Activated CD4-positive, alpha-beta T cell treated with anti-CD3 and anti-CD28 coated beads, Interleukin-2, amount 10 ng/mL, durations not matched to agents 24 days and 14 days (primary cell): ENCODE data around the gene STMN3. TPM values are rescaled to one million over a fixed set of nuclear protein-coding genes. Genes with fewer than 3 reads are reported as not detected.
"Not testable (repeated sequence)": the region's sequence is repeated elsewhere in the genome, so short reads cannot be mapped to it uniquely, and the experiment has no call there.

Source experiments
- DNase-seq: peaks from one replicate; pipeline ENCODE4 v3.0.0; 2022
- H3K27ac Mint-ChIP-seq: one replicate; pipeline ENCODE4 v1.8.0; 2022; ENCODE audit warnings: mild to moderate bottlenecking, mixed read lengths
- H3K27me3 Mint-ChIP-seq: one replicate; pipeline ENCODE4 v1.8.0; 2022; ENCODE audit warnings: mixed read lengths
- H3K36me3 Mint-ChIP-seq: one replicate; pipeline ENCODE4 v1.8.0; 2022; ENCODE audit warnings: low read depth, mild to moderate bottlenecking, mixed read lengths
- H3K4me1 Mint-ChIP-seq: one replicate; pipeline ENCODE4 v1.8.0; 2021; ENCODE audit warnings: mixed read lengths
- H3K4me3 Mint-ChIP-seq: one replicate; pipeline ENCODE4 v1.8.0; 2022; ENCODE audit warnings: mild to moderate bottlenecking, moderate library complexity, mixed read lengths
- H3K9me3 Mint-ChIP-seq: one replicate; pipeline ENCODE4 v1.8.0; 2021; ENCODE audit warnings: mixed read lengths
- intact Hi-C: fragments of 100-400 bp; cut with micrococcal nuclease; formaldehyde crosslinking; loops from one replicate; pipeline ENCODE4 v1.15.1; 2023
- total RNA-seq: library from RNA; stranded (reverse); gene quantifications from 2 replicates; pipeline ENCODE4 v1.2.3, GENCODE V29; 2022

The STMN3 gene
- total RNA-seq, 1 donor from 2014 or later: 10.7 TPM

GRCh38 chr20:63619086-63619485, 34.1 kb downstream of the STMN3 start:
- H3K4me3 Mint-ChIP-seq: no peak overlapping the region
- no peaks in the 10 kb centered on the region for H3K27me3 Mint-ChIP-seq
- intact Hi-C loops: no loop called here
- no peaks in the 10 kb centered on the region for H3K9me3 Mint-ChIP-seq
- H3K4me1 Mint-ChIP-seq: peaks cover 10% of the 10 kb centered on the region
- no peak overlapping the region for H3K27ac Mint-ChIP-seq
- no peak for DNase-seq
- peaks cover 21% of the 10 kb centered on the region for H3K36me3 Mint-ChIP-seq

- H3K36me3 Mint-ChIP-seq: peaks cover 23% of the 10 kb centered on the region
Measured at GRCh38 chr20:63618291-63618980, 34.8 kb downstream of the STMN3 start.

GRCh38 chr20:63617876-63618265, 35.4 kb downstream of the STMN3 start:
- intact Hi-C loops: no loop called here
- Mint-ChIP-seq H3K4me1 (peaks cover 12% of the 10 kb centered on the region), H3K4me3 (no peak overlapping the region), H3K27me3 (no peaks in the 10 kb centered on the region), H3K36me3 (peaks cover 27% of the 10 kb centered on the region), H3K27ac (no peak overlapping the region), H3K9me3 (no peaks in the 10 kb centered on the region)
- DNase-seq: no peak

More at GRCh38 chr20:63618291-63618980, 34.8 kb downstream of the STMN3 start:
- DNase-seq: no peak
- H3K4me1 Mint-ChIP-seq: peaks cover 12% of the 10 kb centered on the region
- H3K9me3 Mint-ChIP-seq: no peaks in the 10 kb centered on the region
- no peaks in the 10 kb centered on the region for H3K27me3 Mint-ChIP-seq
- no peak overlapping the region for H3K27ac Mint-ChIP-seq
- intact Hi-C loops: no loop called here
- no peak overlapping the region for H3K4me3 Mint-ChIP-seq

GRCh38 chr20:63617092-63617875, 35.9 kb downstream of the STMN3 start:
- Mint-ChIP-seq H3K9me3 (no peaks in the 10 kb centered on the region), H3K4me3 (no peak overlapping the region), H3K27ac (no peak overlapping the region), H3K27me3 (no peaks in the 10 kb centered on the region), H3K4me1 (peaks cover 8% of the 10 kb centered on the region), H3K36me3 (peaks cover 27% of the 10 kb centered on the region)
- no peak for DNase-seq
- intact Hi-C loops: no loop called here

GRCh38 chr20:63613863-63614594, 39.2 kb downstream of the STMN3 start:
- intact Hi-C loops, H3K27ac Mint-ChIP-seq, DNase-seq, H3K27me3 Mint-ChIP-seq, H3K9me3 Mint-ChIP-seq, H3K4me3 Mint-ChIP-seq, H3K4me1 Mint-ChIP-seq: not testable (repeated sequence)
- H3K36me3 Mint-ChIP-seq: peaks cover 32% of the 10 kb centered on the region

- DNase-seq: no peak
- Mint-ChIP-seq H3K27me3 (no peaks in the 10 kb centered on the region), H3K9me3 (no peaks in the 10 kb centered on the region), H3K27ac (no peak overlapping the region), H3K36me3 (peaks cover 23% of the 10 kb centered on the region), H3K4me3 (no peak overlapping the region), H3K4me1 (peaks cover 2% of the 10 kb centered on the region)
- intact Hi-C loops: no loop called here
Measured at GRCh38 chr20:63612276-63612931, 40.8 kb downstream of the STMN3 start.

- no peak overlapping the region for H3K4me3 Mint-ChIP-seq
- no peak overlapping the region for H3K27ac Mint-ChIP-seq
- no peak for DNase-seq
- H3K4me1 Mint-ChIP-seq: peaks cover 2% of the 10 kb centered on the region
- no peaks in the 10 kb centered on the region for H3K27me3 Mint-ChIP-seq
- intact Hi-C loops: no loop called here
- H3K36me3 Mint-ChIP-seq: peaks cover 23% of the 10 kb centered on the region
- no peaks in the 10 kb centered on the region for H3K9me3 Mint-ChIP-seq
Measured at GRCh38 chr20:63611646-63612045, 41.6 kb downstream of the STMN3 start.

- Mint-ChIP-seq H3K4me1 (peaks cover 2% of the 10 kb centered on the region), H3K27me3 (no peaks in the 10 kb centered on the region)
Measured at GRCh38 chr20:63610581-63611435, 42.4 kb downstream of the STMN3 start.

GRCh38 chr20:63606686-63607085, 46.5 kb downstream of the STMN3 start:
- intact Hi-C loops: no loop called here
- Mint-ChIP-seq H3K27me3 (no peaks in the 10 kb centered on the region), H3K27ac (no peak overlapping the region), H3K9me3 (no peaks in the 10 kb centered on the region), H3K4me3 (no peak overlapping the region), H3K4me1 (peaks cover 2% of the 10 kb centered on the region), H3K36me3 (peaks cover 31% of the 10 kb centered on the region)
- DNase-seq: no peak

More at GRCh38 chr20:63610581-63611435, 42.4 kb downstream of the STMN3 start:
- intact Hi-C loops: no loop called here
- H3K27ac Mint-ChIP-seq: no peak overlapping the region
- no peak overlapping the region for H3K4me3 Mint-ChIP-seq
- H3K9me3 Mint-ChIP-seq: no peaks in the 10 kb centered on the region
- H3K36me3 Mint-ChIP-seq: peaks cover 23% of the 10 kb centered on the region
- no peak for DNase-seq

GRCh38 chr20:63602321-63602720, 50.9 kb downstream of the STMN3 start:
- no peak for DNase-seq
- H3K9me3 Mint-ChIP-seq: no peaks in the 10 kb centered on the region
- no peak overlapping the region for H3K27ac Mint-ChIP-seq
- intact Hi-C loops: no loop called here
- no peaks in the 10 kb centered on the region for H3K27me3 Mint-ChIP-seq
- H3K36me3 Mint-ChIP-seq: peaks cover 51% of the 10 kb centered on the region
- peaks cover 3% of the 10 kb centered on the region for H3K4me1 Mint-ChIP-seq
- no peak overlapping the region for H3K4me3 Mint-ChIP-seq

GRCh38 chr20:63601679-63602078, 51.5 kb downstream of the STMN3 start:
- H3K4me1 Mint-ChIP-seq, H3K9me3 Mint-ChIP-seq, H3K27me3 Mint-ChIP-seq, H3K4me3 Mint-ChIP-seq, intact Hi-C loops, H3K27ac Mint-ChIP-seq: not testable (repeated sequence)
- peak; percentile 70 for DNase-seq
- H3K36me3 Mint-ChIP-seq: peaks cover 50% of the 10 kb centered on the region

GRCh38 chr20:63599396-63600050, 53.7 kb downstream of the STMN3 start:
- Mint-ChIP-seq H3K27ac (no peak overlapping the region), H3K36me3 (peaks cover 50% of the 10 kb centered on the region), H3K27me3 (no peaks in the 10 kb centered on the region), H3K4me3 (no peak overlapping the region), H3K4me1 (peaks cover 3% of the 10 kb centered on the region), H3K9me3 (no peaks in the 10 kb centered on the region)
- no peak for DNase-seq
- intact Hi-C loops: no loop called here
